ENCODE data around the gene GALNT9. TPM values are rescaled to one million over a fixed set of nuclear protein-coding genes. Genes with fewer than 3 reads are reported as not detected.
"Not testable (repeated sequence)": the region's sequence is repeated elsewhere in the genome, so short reads cannot be mapped to it uniquely, and the experiment has no call there.

Gene GALNT9
- polyA plus RNA-seq, 1 of the 3 experiments (the other 2 are of a cell fraction) = not detected

GRCh38 chr12:132222096-132222807 is 107.1 kb downstream of the GALNT9 start:
- Histone ChIP-seq H3K9me2 (no peaks in the 10 kb centered on the region), H3F3A (replicated peaks; ENCODE audit: insufficient read depth) (peaks cover 6% of the 10 kb centered on the region), H3K27ac (ENCODE audit: low read depth in 2 of 2, low read length in 1 of 2) (no peak overlapping the region), H3K4me2 (no peak overlapping the region), H3K9me3 (no peaks in the 10 kb centered on the region), H3K4me1 (ENCODE audit: control insufficient read depth in 1 of 2, insufficient read depth in 2 of 2, low read depth in 1 of 2, low read length in 1 of 2) (no peaks in the 10 kb centered on the region), H3K79me2 (ENCODE audit: insufficient read depth) (no peaks in the 10 kb centered on the region), H3K27me3 (ENCODE audit: insufficient read depth) (peaks cover 25% of the 10 kb centered on the region), H3K9ac (no peak overlapping the region), H3K36me3 (replicated peaks in 1 of 2; ENCODE audit: control insufficient read depth in 1 of 2, insufficient read depth in 2 of 2, low read length in 1 of 2) (no peaks in the 10 kb centered on the region), H3K4me3 (ENCODE audit: low read depth in 2 of 2, low read length in 1 of 2) (no peak overlapping the region), H2AFZ (ENCODE audit: low read depth) (no peak overlapping the region), H4K20me1 (ENCODE audit: insufficient read depth) (no peaks in the 10 kb centered on the region)
- POLR2A ChIA-PET = no interaction called here
- 8% methylated on average over 16 of the region's 24 CpGs for WGBS (ENCODE audit: low lambda C conversion rate)
- TF ChIP-seq USF1 (IDR thresholded peaks at IDR 0.05; ENCODE audit: borderline replicate concordance, low read depth) (no peak), FOXJ3 (CRISPR knock-in tag; IDR thresholded peaks at IDR 0.05) (no peak), PBX3 (IDR thresholded peaks at IDR 0.05) (no peak), MAX (IDR thresholded peaks at IDR 0.05; ENCODE audit: low read depth) (no peak), RAD21 (IDR thresholded peaks at IDR 0.05; ENCODE audit: low read length) (no peak), CHD2 (IDR thresholded peaks at IDR 0.05; ENCODE audit: low read length, partially characterized antibody) (no peak), FOSL2 (IDR thresholded peaks at IDR 0.05; ENCODE audit: borderline replicate concordance, low read depth) (no peak), MXI1 (IDR thresholded peaks at IDR 0.05; ENCODE audit: low read depth, low read length) (no peak), NRF1 (IDR thresholded peaks at IDR 0.05; ENCODE audit: low read depth, low read length) (no peak), TEAD4 (IDR thresholded peaks at IDR 0.05; ENCODE audit: borderline replicate concordance, insufficient read depth) (no peak), REST (IDR thresholded peaks at IDR 0.05; ENCODE audit: low read depth, low read length) (no peak), SMC3 (IDR thresholded peaks at IDR 0.05; ENCODE audit: low read depth, low read length) (no peak), USF2 (IDR thresholded peaks at IDR 0.05; ENCODE audit: borderline replicate concordance, low read depth, low read length) (no peak), TCF12 (IDR thresholded peaks at IDR 0.05) (no peak), RXRA (IDR thresholded peaks at IDR 0.05; ENCODE audit: borderline replicate concordance, low read depth) (no peak), NFIC (IDR thresholded peaks at IDR 0.05; ENCODE audit: borderline replicate concordance) (no peak), RCOR1 (IDR thresholded peaks at IDR 0.05; ENCODE audit: low read length) (no peak), POLR2AphosphoS5 (IDR thresholded peaks at IDR 0.05; ENCODE audit: low read depth, low read length) (no peak)
- DNase-seq = no peak
- CTCF ChIA-PET = no interaction called here

- CTCF ChIA-PET = interaction anchor here (0.7 to 2.1 kb wide), 11 partner anchors 9 to 194 kb away, joined by 3 to 15 read pairs (median 5); no protein-coding TSS in a partner anchor
- H3K79me2 ChIP-seq (ENCODE audit: insufficient read depth); H3K36me3 ChIP-seq (replicated peaks in 1 of 2; ENCODE audit: control insufficient read depth in 1 of 2, insufficient read depth in 2 of 2, low read length in 1 of 2); H3K9me2 ChIP-seq; DNase-seq; H3F3A ChIP-seq (replicated peaks; ENCODE audit: insufficient read depth); H2AFZ ChIP-seq (ENCODE audit: low read depth); H3K4me2 ChIP-seq; POLR2A ChIA-PET; H3K9me3 ChIP-seq; H3K4me1 ChIP-seq (ENCODE audit: control insufficient read depth in 1 of 2, insufficient read depth in 2 of 2, low read depth in 1 of 2, low read length in 1 of 2); H3K9ac ChIP-seq; H3K4me3 ChIP-seq (ENCODE audit: low read depth in 2 of 2, low read length in 1 of 2); H4K20me1 ChIP-seq (ENCODE audit: insufficient read depth); H3K27ac ChIP-seq (ENCODE audit: low read depth in 2 of 2, low read length in 1 of 2): not testable (repeated sequence)
- peaks cover 38% of the 10 kb centered on the region for H3K27me3 ChIP-seq (ENCODE audit: insufficient read depth)
- WGBS (ENCODE audit: low lambda C conversion rate) = 0% methylated on average over 1 of the region's 12 CpGs
These were observed 109.6 kb downstream of the GALNT9 start for GRCh38 chr12:132219761-132220160.

Measured in SK-N-SH (cell line).